Measurements from ENCODE around the gene CLCN7. TPM values are rescaled to one million over a fixed set of nuclear protein-coding genes. Genes with fewer than 3 reads are reported as not detected.

Gene CLCN7
- total RNA-seq, 1 experiment from 2014 or later, result 70.0 TPM

DNA sequence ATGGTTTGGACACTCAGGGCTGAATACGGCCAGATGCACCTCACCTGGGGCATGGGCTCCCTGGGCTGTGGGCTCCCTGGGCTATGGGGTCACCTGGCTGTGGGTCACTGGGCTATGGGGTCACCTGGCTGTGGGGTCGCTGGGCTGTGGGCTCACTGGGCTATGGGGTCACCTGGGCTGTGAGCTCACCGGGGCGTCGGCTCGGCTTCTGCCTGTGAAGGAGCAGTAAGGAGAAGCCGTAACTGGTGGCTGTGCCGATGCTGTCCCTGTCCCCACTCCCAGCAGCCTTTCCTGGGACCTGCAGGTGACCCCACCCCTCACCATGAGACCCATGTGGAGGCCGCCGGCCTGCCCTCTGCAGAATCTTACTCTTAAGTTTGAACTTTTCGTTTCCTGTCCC lies 45.8 kb downstream of the CLCN7 start:
- peak overlapping the region; percentile 15 for H3K18ac ChIP-seq (ENCODE audit: insufficient read length, low read depth, low read length)
- no peaks in the 10 kb centered on the region for H4K20me1 ChIP-seq (ENCODE audit: control insufficient read depth, insufficient read depth, insufficient read length)
- Mint-ChIP-seq H3K27ac (no peak overlapping the region), H3K27me3 (ENCODE audit: low read depth) (no peaks in the 10 kb centered on the region; the same call in 1 of the 2 replicates), H3K4me3 (no peak overlapping the region), H3K4me1 (no peaks in the 10 kb centered on the region; a peak in 1 of 4 replicates), H3K36me3 (ENCODE audit: insufficient read depth in 1 of 3, low read depth in 3 of 3) (no peaks in the 10 kb centered on the region), H3K9me3 (no peaks in the 10 kb centered on the region)
- H2BK12ac ChIP-seq (ENCODE audit: insufficient read length, low read depth, low read length), result no peak overlapping the region
- H3K56ac ChIP-seq (ENCODE audit: insufficient read length, low read depth, low read length), result no peak overlapping the region
- WGBS (ENCODE audit: extremely low coverage, insufficient read length, low lambda C conversion rate), result no CpG with 5 or more reads among the region's 11 CpGs
- no peak overlapping the region for H4K5ac ChIP-seq (ENCODE audit: insufficient read length, low read depth, low read length)
- no peak overlapping the region; the same call in 1 of the 2 replicates for H3K14ac ChIP-seq (ENCODE audit: insufficient read depth, low read length)
- no peak overlapping the region for H3K23ac ChIP-seq (ENCODE audit: insufficient read length, low read depth, low read length)
- H3K9me3 ChIP-seq (ENCODE audit: control insufficient read depth, low read depth, low read length), result no peaks in the 10 kb centered on the region
- H2AK5ac ChIP-seq (ENCODE audit: insufficient read length, low read length), result no peak overlapping the region
- H3K79me1 ChIP-seq (ENCODE audit: insufficient read depth, low read depth, low read length, poor library complexity, severe bottlenecking), result no peaks in the 10 kb centered on the region
- no peak for DNase-seq
- no peak overlapping the region for H4K8ac ChIP-seq (replicated peaks; ENCODE audit: insufficient read length, low read depth, low read length)
- no peak overlapping the region for H3K27ac ChIP-seq (ENCODE audit: insufficient read length, low read depth, low read length)
- TF ChIP-seq, protein P1, sequence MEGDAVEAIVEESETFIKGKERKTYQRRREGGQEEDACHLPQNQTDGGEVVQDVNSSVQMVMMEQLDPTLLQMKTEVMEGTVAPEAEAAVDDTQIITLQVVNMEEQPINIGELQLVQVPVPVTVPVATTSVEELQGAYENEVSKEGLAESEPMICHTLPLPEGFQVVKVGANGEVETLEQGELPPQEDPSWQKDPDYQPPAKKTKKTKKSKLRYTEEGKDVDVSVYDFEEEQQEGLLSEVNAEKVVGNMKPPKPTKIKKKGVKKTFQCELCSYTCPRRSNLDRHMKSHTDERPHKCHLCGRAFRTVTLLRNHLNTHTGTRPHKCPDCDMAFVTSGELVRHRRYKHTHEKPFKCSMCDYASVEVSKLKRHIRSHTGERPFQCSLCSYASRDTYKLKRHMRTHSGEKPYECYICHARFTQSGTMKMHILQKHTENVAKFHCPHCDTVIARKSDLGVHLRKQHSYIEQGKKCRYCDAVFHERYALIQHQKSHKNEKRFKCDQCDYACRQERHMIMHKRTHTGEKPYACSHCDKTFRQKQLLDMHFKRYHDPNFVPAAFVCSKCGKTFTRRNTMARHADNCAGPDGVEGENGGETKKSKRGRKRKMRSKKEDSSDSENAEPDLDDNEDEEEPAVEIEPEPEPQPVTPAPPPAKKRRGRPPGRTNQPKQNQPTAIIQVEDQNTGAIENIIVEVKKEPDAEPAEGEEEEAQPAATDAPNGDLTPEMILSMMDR (conservative IDR thresholded peaks at IDR 0.05), result no peak
- H3K23me2 ChIP-seq (ENCODE audit: insufficient read length, low read depth, low read length, poor library complexity, severe bottlenecking), result no peaks in the 10 kb centered on the region
- no peak overlapping the region for H2BK5ac ChIP-seq (ENCODE audit: insufficient read length, low read length)
- no peak overlapping the region for H3K4me2 ChIP-seq (ENCODE audit: insufficient read depth, insufficient read length, low read length)
- H3K27me3 ChIP-seq (ENCODE audit: insufficient read depth, low read length), result no peaks in the 10 kb centered on the region
- H3K9ac ChIP-seq (ENCODE audit: extremely low read depth, insufficient read length, low read length), result no peak overlapping the region
- no peaks in the 10 kb centered on the region for H3K4me1 ChIP-seq (ENCODE audit: insufficient read depth, low read length)
- no peak overlapping the region for H3T11ph ChIP-seq (ENCODE audit: low read length)
- peak overlapping the region; percentile 91 for H4K91ac ChIP-seq (ENCODE audit: insufficient read length, low read depth, low read length)
- H3K4ac ChIP-seq (ENCODE audit: low read depth, low read length), result peak overlapping the region; percentile 62; the same call in 1 of the 2 replicates
- H2AFZ ChIP-seq (ENCODE audit: low read length), result no peak overlapping the region
- no peak overlapping the region for H2BK120ac ChIP-seq (ENCODE audit: low read depth, low read length, poor library complexity, severe bottlenecking)
- H2BK15ac ChIP-seq (ENCODE audit: low read depth, low read length), result no peak overlapping the region; the same call in 1 of the 2 replicates
- H3K79me2 ChIP-seq (ENCODE audit: insufficient read depth, low read length), result no peaks in the 10 kb centered on the region
- H2BK20ac ChIP-seq (ENCODE audit: low read depth, low read length, poor library complexity, severe bottlenecking), result no peak overlapping the region
